Smooth muscle cell (in vitro differentiated cells): ENCODE measurements around the gene LMO1. TPM values are rescaled to one million over a fixed set of nuclear protein-coding genes. Genes with fewer than 3 reads are reported as not detected.

Experiments
- DNase-seq: peaks from one replicate; lab custom pipeline; 2025; ENCODE audit not compliant: unreplicated experiment; lab: John Stamatoyannopoulos, UW
- H2AFZ ChIP-seq: fragments of 200-600 bp; sonication (generic); 2 replicates; pipeline ENCODE4 v1.6.0; 2016; ENCODE audit warnings: antibody characterized with exemption, low read depth, mild to moderate bottlenecking
- H3F3A ChIP-seq: fragments of 200-600 bp; sonication (generic); 2 replicates; pipeline ENCODE4 v1.6.0; 2017; ENCODE audit warnings: antibody characterized with exemption, low read depth
- H3K27ac ChIP-seq: fragments of 200-600 bp; sonication (generic); 2 replicates; pipeline ENCODE4 v1.5.1; 2016; ENCODE audit warnings: low read depth, mild to moderate bottlenecking
- H3K27me3 ChIP-seq: fragments of 200-600 bp; sonication (generic); 2 replicates; pipeline ENCODE4 v1.6.1; 2016; ENCODE audit warnings: low read depth, mild to moderate bottlenecking
- H3K36me3 ChIP-seq: fragments of 200-600 bp; sonication (generic); 2 replicates; pipeline ENCODE4 v1.5.1; 2016; ENCODE audit warnings: low read depth
- H3K4me1 ChIP-seq: fragments of 200-600 bp; sonication (generic); 2 replicates; pipeline ENCODE4 v1.5.1; 2016; ENCODE audit warnings: low read depth
- H3K4me2 ChIP-seq: fragments of 200-600 bp; sonication (generic); 2 replicates; pipeline ENCODE4 v1.6.0; 2016; ENCODE audit warnings: mild to moderate bottlenecking
- H3K4me3 ChIP-seq: fragments of 200-600 bp; sonication (generic); 2 replicates; pipeline ENCODE4 v1.5.1; 2016; ENCODE audit warnings: mild to moderate bottlenecking
- H3K79me2 ChIP-seq: fragments of 200-600 bp; sonication (generic); 2 replicates; pipeline ENCODE4 v1.6.0; 2016; ENCODE audit warnings: low read depth, mild to moderate bottlenecking
- H3K9ac ChIP-seq: fragments of 200-600 bp; sonication (generic); 2 replicates; pipeline ENCODE4 v1.6.0; 2016; ENCODE audit warnings: low read depth
- H3K9me3 ChIP-seq: fragments of 200-600 bp; sonication (generic); replicated peaks from 2 replicates; pipeline ENCODE4 v1.5.1; 2016; ENCODE audit warnings: low read depth
- H4K20me1 ChIP-seq: fragments of 200-600 bp; sonication (generic); 2 replicates; pipeline ENCODE4 v1.6.0; 2016; ENCODE audit warnings: low read depth
- CTCF ChIP-seq: fragments of 200-600 bp; sonication (generic); IDR thresholded peaks from 2 replicates; pipeline ENCODE4 v1.5.1; 2017; ENCODE audit warnings: borderline replicate concordance, mild to moderate bottlenecking, antibody characterized with exemption; ENCODE audit not compliant: insufficient read depth, poor library complexity, severe bottlenecking
- WGBS: methylation state at CpG from one replicate; pipeline ENCODE4 v1.1.7; 2016; ENCODE audit warnings: low lambda C conversion rate; 5-methylcytosine and 5-hydroxymethylcytosine counted together
- polyA plus RNA-seq: library from polyadenylated mRNA; unstranded; fragments of >200 nt; fragmentation: Nextera tagmentation; extraction: Ambion mirVana; gene quantifications from 2 replicates; pipeline ENCODE4 v1.2.1, GENCODE V29; 2016
- total RNA-seq: library from RNA; depleted of rRNA; stranded (reverse); fragments of >200 nt; gene quantifications from 2 replicates; pipeline ENCODE4 v1.2.3, GENCODE V29; 2014

LMO1 gene
- total and polyA plus RNA-seq, 2 experiments from 2014 or later: 1.1 to 1.6 TPM

GRCh38 chr11:8252946-8253345 lies 10.7 kb downstream of the LMO1 start:
- no peaks in the 10 kb centered on the region for H3K36me3 ChIP-seq
- no peaks in the 10 kb centered on the region for H3K79me2 ChIP-seq
- no peak overlapping the region for H3K4me2 ChIP-seq
- H3K27me3 ChIP-seq: no peaks in the 10 kb centered on the region
- no peaks in the 10 kb centered on the region for H3K4me1 ChIP-seq
- no peak overlapping the region for H3K27ac ChIP-seq
- no peak for TF ChIP-seq CTCF
- H3K9me3 ChIP-seq: no peaks in the 10 kb centered on the region
- DNase-seq: no peak
- 95% methylated on average over 5 of the region's 5 CpGs for WGBS
- H3K9ac ChIP-seq: no peak overlapping the region
- no peak overlapping the region for H3K4me3 ChIP-seq
- no peaks in the 10 kb centered on the region for H3F3A ChIP-seq
- H2AFZ ChIP-seq: no peak overlapping the region
- H4K20me1 ChIP-seq: no peaks in the 10 kb centered on the region

DNA sequence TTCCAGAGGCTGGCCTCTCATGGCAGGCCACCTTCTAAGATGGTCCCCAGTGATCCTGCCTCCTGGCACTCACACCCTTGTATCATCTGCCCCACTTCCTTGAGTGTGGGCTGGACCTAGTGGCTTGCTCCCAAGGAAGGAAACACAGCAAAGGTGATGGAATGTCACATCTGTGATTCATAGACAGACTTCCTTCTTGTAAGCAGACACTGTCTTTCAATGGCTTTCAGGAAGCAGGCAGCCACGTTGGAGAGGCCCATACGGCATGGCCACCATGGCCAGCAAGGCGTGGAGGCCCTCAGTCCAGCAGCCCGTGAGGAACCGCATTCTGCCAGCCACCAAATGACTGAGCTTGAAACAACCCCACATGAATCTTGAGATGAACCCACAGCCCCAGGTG lies 11.3 kb downstream of the LMO1 start:
- no peaks in the 10 kb centered on the region for H3K36me3 ChIP-seq
- H3F3A ChIP-seq: no peaks in the 10 kb centered on the region
- H3K27ac ChIP-seq: no peak overlapping the region
- no peak for TF ChIP-seq CTCF
- DNase-seq: no peak
- no peak overlapping the region for H3K4me3 ChIP-seq
- H3K27me3 ChIP-seq: no peaks in the 10 kb centered on the region
- H3K4me2 ChIP-seq: no peak overlapping the region
- no peaks in the 10 kb centered on the region for H3K4me1 ChIP-seq
- H4K20me1 ChIP-seq: no peaks in the 10 kb centered on the region
- no peak overlapping the region for H3K9ac ChIP-seq
- H3K79me2 ChIP-seq: no peaks in the 10 kb centered on the region
- 88% methylated on average over 5 of the region's 5 CpGs for WGBS
- H3K9me3 ChIP-seq: no peaks in the 10 kb centered on the region
- no peak overlapping the region for H2AFZ ChIP-seq

DNA sequence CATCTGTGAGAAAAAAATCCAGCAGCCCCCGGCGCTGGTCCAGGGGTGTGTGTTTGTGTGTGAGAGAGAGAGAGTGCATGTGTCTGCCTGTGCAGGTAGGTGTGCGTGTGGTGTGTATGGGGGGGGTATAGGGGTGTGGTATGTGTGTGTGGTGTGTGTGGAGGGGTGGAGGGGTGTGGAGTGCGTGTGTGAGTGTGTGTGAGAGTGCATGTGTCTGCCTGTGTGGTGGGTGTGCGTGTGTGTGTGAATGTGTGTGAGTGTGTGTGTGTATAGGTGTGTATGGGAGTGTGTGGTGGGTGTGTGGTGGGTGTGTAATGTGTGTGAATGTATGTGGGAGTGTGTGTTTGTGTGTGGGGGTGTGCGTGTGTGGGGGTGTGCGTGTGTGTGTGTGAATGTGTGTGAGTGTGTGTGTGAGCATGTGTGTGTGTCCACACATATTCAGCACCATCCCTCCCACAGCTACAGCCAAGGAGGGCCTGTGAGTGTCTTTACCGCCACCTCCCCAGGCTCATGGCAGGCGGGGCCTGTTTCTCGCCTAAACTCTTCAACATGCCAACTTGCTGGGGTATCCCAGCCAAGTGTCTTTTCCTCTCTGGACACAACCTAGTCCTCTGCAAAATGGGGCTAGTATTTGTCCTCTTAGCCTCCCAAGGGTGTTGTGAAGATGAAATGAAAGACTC lies 11.9 kb downstream of the LMO1 start:
- no peak for TF ChIP-seq CTCF
- Histone ChIP-seq H3K36me3 (no peaks in the 10 kb centered on the region), H3K9me3 (no peaks in the 10 kb centered on the region), H3K4me2 (no peak overlapping the region), H3K9ac (no peak overlapping the region), H3K27ac (no peak overlapping the region), H2AFZ (no peak overlapping the region), H3K79me2 (no peaks in the 10 kb centered on the region), H3F3A (no peaks in the 10 kb centered on the region), H3K4me1 (no peaks in the 10 kb centered on the region), H3K4me3 (no peak overlapping the region), H4K20me1 (no peaks in the 10 kb centered on the region), H3K27me3 (no peaks in the 10 kb centered on the region)
- WGBS: 99% methylated on average over 7 of the region's 10 CpGs
- DNase-seq: no peak

- Histone ChIP-seq H2AFZ (no peak overlapping the region), H3K4me3 (no peak overlapping the region), H3K9ac (no peak overlapping the region), H3K4me2 (no peak overlapping the region), H3F3A (no peaks in the 10 kb centered on the region), H3K36me3 (no peaks in the 10 kb centered on the region), H4K20me1 (no peaks in the 10 kb centered on the region), H3K9me3 (no peaks in the 10 kb centered on the region), H3K27ac (no peak overlapping the region), H3K79me2 (no peaks in the 10 kb centered on the region), H3K27me3 (no peaks in the 10 kb centered on the region), H3K4me1 (no peaks in the 10 kb centered on the region)
- DNase-seq: no peak
- WGBS: 91% methylated on average over 11 of the region's 11 CpGs
- no peak for TF ChIP-seq CTCF
Observed at GRCh38 chr11:8250981-8251615, 12.6 kb downstream of the LMO1 start.
